H1 (cell line): Measurements from ENCODE around the gene WDR37. TPM values are rescaled to one million over a fixed set of nuclear protein-coding genes. Genes with fewer than 3 reads are reported as not detected.

Experiments used
- BRCA1 ChIP-seq: IDR thresholded peaks from 2 replicates; pipeline ENCODE4 v1.6.1; 2012; ENCODE audit warnings: low read depth, low read length, improper control_type of control experiment
- CBX8 ChIP-seq: fragments of 300-800, 300-1000 bp; sonication (generic); IDR thresholded peaks from 2 replicates; pipeline ENCODE4 v1.7.1; 2016; ENCODE audit warnings: low read depth, low read length, borderline replicate concordance
- CHD1 ChIP-seq: IDR thresholded peaks from 2 replicates; pipeline ENCODE4 v1.6.1; 2012; ENCODE audit warnings: low read depth, low read length, improper control_type of control experiment
- RAD21 ChIP-seq, 2 experiments: IDR thresholded peaks in 1 of 2; conservative IDR thresholded peaks in 1 of 2; 2 replicates each; pipeline ENCODE4 v1.6.1; 2011; ENCODE audit warnings: low read depth in 2 of 2, low read length in 2 of 2, improper control_type of control experiment in 1 of 2, inconsistent platforms in 1 of 2, mild to moderate bottlenecking in 1 of 2, moderate library complexity in 1 of 2
- SRF ChIP-seq: IDR thresholded peaks from 2 replicates; pipeline ENCODE4 v1.6.1; 2011; ENCODE audit warnings: mild to moderate bottlenecking, low read depth, low read length, moderate library complexity
- TAF1 ChIP-seq: IDR thresholded peaks from 2 replicates; pipeline ENCODE4 v1.6.1; 2011; ENCODE audit warnings: mild to moderate bottlenecking, low read depth, low read length
- polyA plus RNA-seq, 7 experiments: library from polyadenylated mRNA; depleted of rRNA in 3 of 7; stranded (reverse) in 5 of 7; unstranded in 2 of 7; fragments of >200 nt in 5 of 7; fragments of 200-250 nt in 2 of 7; gene quantifications; 1 replicate in 5 of 7; 2 replicates in 1 of 7; 4 replicates in 1 of 7; pipeline versions ENCODE4 v1.2.1 to v1.2.3, GENCODE V29; 2011 to 2013; ENCODE audit warnings: missing spikeins in 2 of 7, mixed read lengths in 2 of 7
- total RNA-seq: library from RNA; stranded (reverse); fragmentation: NEBNext Ultra II Directional; extraction: Animal tissue kit (Norgen Biotek cat#: 25700); gene quantifications from 2 replicates; pipeline ENCODE4 v1.2.1, GENCODE V29; 2021

Gene WDR37
- total and polyA plus RNA-seq, 2 of the 8 experiments (the other 6 are each of a cell fraction or from before 2014, with no cell fraction given), result 9.6 to 12.0 TPM

- no peak for TF ChIP-seq SRF
- TF ChIP-seq CBX8, result no peak
- TF ChIP-seq CHD1, result no peak
- TF ChIP-seq RAD21 (IDR thresholded peaks at IDR 0.05 in 1 of 2, conservative IDR thresholded peaks at IDR 0.05 in 1 of 2; ENCODE audit: low read depth in 2 of 2, low read length in 2 of 2), result no peak
- no peak for TF ChIP-seq BRCA1
- TF ChIP-seq TAF1, result no peak
These were observed 64.6 kb downstream of the WDR37 start (continued) for GRCh38 chr10:1120801-1121211.
